ENCODE data around the gene CDADC1.

CDADC1 gene

DNA sequence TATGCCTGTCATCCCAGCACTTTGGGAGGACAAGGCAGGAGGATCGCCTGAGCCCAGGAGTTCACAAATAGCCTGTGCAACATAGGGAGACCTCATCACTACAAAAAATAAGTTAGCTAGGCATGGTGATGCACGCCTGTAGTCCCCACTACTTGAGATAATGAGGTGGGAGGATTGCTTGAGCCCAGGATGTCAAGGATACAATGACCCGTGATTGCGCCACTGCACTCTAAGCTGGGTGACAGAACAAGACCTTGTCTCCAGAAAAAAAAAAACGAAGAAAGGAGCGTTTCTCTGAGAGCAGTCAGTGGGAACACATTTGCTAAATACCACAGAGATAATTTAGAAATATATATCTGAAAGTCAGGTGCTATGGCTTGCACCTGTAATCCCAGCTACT lies 11.9 kb downstream of the CDADC1 start:
- Histone ChIP-seq H3K27ac (ENCODE audit: low read length) (no peak overlapping the region), H3K4me2 (ENCODE audit: insufficient read depth, low read length) (no peak overlapping the region), H3K9me3 (ENCODE audit: insufficient read depth, low read length, severe bottlenecking) (no peaks in the 10 kb centered on the region), H2AFZ (ENCODE audit: low read depth, low read length) (no peak overlapping the region), H3K79me2 (ENCODE audit: insufficient read depth, low read length) (peaks cover 8% of the 10 kb centered on the region), H4K20me1 (ENCODE audit: insufficient read depth, low read length) (no peaks in the 10 kb centered on the region), H3K9ac (ENCODE audit: low read depth, low read length) (no peak overlapping the region), H3K36me3 (ENCODE audit: insufficient read depth, low read length) (peaks cover 79% of the 10 kb centered on the region), H3K4me3 (ENCODE audit: low read depth in 1 of 2, low read length in 2 of 2) (no peak overlapping the region), H3K4me1 (ENCODE audit: insufficient read depth, low read length) (peaks cover 19% of the 10 kb centered on the region), H3K27me3 (ENCODE audit: insufficient read depth, low read length, poor library complexity) (no peaks in the 10 kb centered on the region)
- ATAC-seq (ENCODE audit: insufficient read depth, low read depth) (no peak), DNase-seq (no peak)
- TF ChIP-seq, protein P1, sequence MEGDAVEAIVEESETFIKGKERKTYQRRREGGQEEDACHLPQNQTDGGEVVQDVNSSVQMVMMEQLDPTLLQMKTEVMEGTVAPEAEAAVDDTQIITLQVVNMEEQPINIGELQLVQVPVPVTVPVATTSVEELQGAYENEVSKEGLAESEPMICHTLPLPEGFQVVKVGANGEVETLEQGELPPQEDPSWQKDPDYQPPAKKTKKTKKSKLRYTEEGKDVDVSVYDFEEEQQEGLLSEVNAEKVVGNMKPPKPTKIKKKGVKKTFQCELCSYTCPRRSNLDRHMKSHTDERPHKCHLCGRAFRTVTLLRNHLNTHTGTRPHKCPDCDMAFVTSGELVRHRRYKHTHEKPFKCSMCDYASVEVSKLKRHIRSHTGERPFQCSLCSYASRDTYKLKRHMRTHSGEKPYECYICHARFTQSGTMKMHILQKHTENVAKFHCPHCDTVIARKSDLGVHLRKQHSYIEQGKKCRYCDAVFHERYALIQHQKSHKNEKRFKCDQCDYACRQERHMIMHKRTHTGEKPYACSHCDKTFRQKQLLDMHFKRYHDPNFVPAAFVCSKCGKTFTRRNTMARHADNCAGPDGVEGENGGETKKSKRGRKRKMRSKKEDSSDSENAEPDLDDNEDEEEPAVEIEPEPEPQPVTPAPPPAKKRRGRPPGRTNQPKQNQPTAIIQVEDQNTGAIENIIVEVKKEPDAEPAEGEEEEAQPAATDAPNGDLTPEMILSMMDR (IDR thresholded peaks at IDR 0.05; ENCODE audit: borderline replicate concordance, extremely low read depth, low read length, poor library complexity, severe bottlenecking), result no peak
- TF ChIP-seq EZH2 (IDR thresholded peaks at IDR 0.05; ENCODE audit: borderline replicate concordance, low read depth, low read length, severe bottlenecking), result no peak

DNA sequence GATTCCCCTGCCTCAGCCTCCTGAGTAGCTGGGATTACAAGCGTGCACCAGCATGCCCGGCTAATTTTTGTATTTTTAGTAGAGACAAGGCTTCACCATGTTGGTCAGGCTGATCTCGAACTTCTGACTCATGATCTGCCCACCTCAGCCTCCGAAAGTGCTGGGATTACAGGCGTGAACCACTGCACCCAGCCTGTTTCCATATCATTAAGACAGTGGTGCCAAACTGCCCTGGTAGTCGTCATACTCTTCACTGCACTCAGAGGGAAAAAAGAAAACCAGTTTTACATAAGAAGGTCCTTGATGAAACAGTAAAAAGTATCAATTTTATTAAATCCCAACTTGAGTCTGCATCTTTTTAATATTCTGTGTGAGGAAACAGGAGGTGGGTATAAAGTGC lies 14.9 kb downstream of the CDADC1 start:
- H3K36me3 ChIP-seq (ENCODE audit: insufficient read depth, low read length), result peaks cover 75% of the 10 kb centered on the region
- H3K9me3 ChIP-seq (ENCODE audit: insufficient read depth, low read length, severe bottlenecking), result no peaks in the 10 kb centered on the region
- no peak for ATAC-seq (ENCODE audit: insufficient read depth, low read depth)

DNA sequence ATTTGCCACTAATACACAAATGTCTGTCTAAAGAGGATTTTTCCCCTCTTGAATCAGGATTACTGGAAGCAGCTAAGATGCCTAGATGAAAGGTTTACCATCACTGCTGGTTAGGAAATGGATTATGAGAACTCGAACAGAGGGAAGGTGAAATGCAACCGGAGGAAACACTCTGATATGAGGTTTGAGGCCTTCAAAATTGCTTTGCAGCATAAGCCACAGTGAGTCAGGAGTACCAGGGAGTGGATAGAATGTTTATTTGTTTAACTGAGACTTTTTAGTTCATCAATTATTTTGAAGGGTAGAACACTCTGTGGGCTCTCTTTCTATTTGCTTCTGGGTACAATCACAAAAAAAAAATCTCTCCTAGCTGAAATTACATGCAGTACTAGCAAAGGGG lies 18.1 kb downstream of the CDADC1 start:
- H3K4me1 ChIP-seq (ENCODE audit: insufficient read depth, low read length), result no peaks in the 10 kb centered on the region
- H3K4me3 ChIP-seq (ENCODE audit: low read depth in 1 of 2, low read length in 2 of 2), result no peak overlapping the region
- H3K9ac ChIP-seq (ENCODE audit: low read depth, low read length), result no peak overlapping the region
- ATAC-seq (ENCODE audit: insufficient read depth, low read depth) (no peak), DNase-seq (no peak)
- H3K9me3 ChIP-seq (ENCODE audit: insufficient read depth, low read length, severe bottlenecking), result no peaks in the 10 kb centered on the region
- no peak overlapping the region for H3K27ac ChIP-seq (ENCODE audit: low read length)
- TF ChIP-seq EZH2 (IDR thresholded peaks at IDR 0.05; ENCODE audit: borderline replicate concordance, low read depth, low read length, severe bottlenecking), result no peak
- TF ChIP-seq, protein P1 (IDR thresholded peaks at IDR 0.05; ENCODE audit: borderline replicate concordance, extremely low read depth, low read length, poor library complexity, severe bottlenecking), result no peak
- H2AFZ ChIP-seq (ENCODE audit: low read depth, low read length), result no peak overlapping the region
- no peak overlapping the region for H3K4me2 ChIP-seq (ENCODE audit: insufficient read depth, low read length)
- no peaks in the 10 kb centered on the region for H3K27me3 ChIP-seq (ENCODE audit: insufficient read depth, low read length, poor library complexity)
- H3K36me3 ChIP-seq (ENCODE audit: insufficient read depth, low read length), result peaks cover 64% of the 10 kb centered on the region; the same call in 1 of the 2 replicates
- no peaks in the 10 kb centered on the region for H3K79me2 ChIP-seq (ENCODE audit: insufficient read depth, low read length)
- H4K20me1 ChIP-seq (ENCODE audit: insufficient read depth, low read length), result no peaks in the 10 kb centered on the region

More for the DNA sequence above, 14.9 kb downstream of the CDADC1 start:
- Histone ChIP-seq H3K27ac (ENCODE audit: low read length) (no peak overlapping the region), H3K4me1 (ENCODE audit: insufficient read depth, low read length) (peaks cover 2% of the 10 kb centered on the region; the same call in 1 of the 2 replicates), H2AFZ (ENCODE audit: low read depth, low read length) (no peak overlapping the region), H3K79me2 (ENCODE audit: insufficient read depth, low read length) (no peaks in the 10 kb centered on the region), H3K4me2 (ENCODE audit: insufficient read depth, low read length) (no peak overlapping the region), H3K4me3 (ENCODE audit: low read depth in 1 of 2, low read length in 2 of 2) (no peak overlapping the region), H3K27me3 (ENCODE audit: insufficient read depth, low read length, poor library complexity) (no peaks in the 10 kb centered on the region), H4K20me1 (ENCODE audit: insufficient read depth, low read length) (no peaks in the 10 kb centered on the region), H3K9ac (ENCODE audit: low read depth, low read length) (no peak overlapping the region)
- TF ChIP-seq EZH2 (IDR thresholded peaks at IDR 0.05; ENCODE audit: borderline replicate concordance, low read depth, low read length, severe bottlenecking), result no peak
- TF ChIP-seq, protein P1 (IDR thresholded peaks at IDR 0.05; ENCODE audit: borderline replicate concordance, extremely low read depth, low read length, poor library complexity, severe bottlenecking), result no peak
- DNase-seq, result no peak

DNA sequence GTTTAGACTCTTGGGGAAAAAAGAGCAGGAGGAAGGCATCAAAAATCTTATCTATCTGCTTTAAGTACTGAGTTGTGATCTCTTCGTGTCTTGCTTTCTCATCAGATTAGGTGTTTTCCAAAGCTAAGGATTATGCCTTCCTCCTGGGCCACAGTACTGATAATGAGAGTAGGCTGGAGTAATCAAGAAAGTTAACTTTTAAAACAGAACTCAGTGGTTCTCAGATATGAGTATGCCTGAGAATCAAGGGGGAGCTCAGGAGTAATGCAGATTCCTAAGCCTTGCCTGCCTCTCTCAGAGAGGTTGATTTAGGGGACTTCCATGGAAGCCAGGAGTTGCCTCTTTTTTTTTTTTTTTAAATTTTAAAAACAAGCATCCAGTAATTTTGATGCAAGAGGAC lies 23.5 kb downstream of the CDADC1 start:
- no peaks in the 10 kb centered on the region for H3K79me2 ChIP-seq (ENCODE audit: insufficient read depth, low read length)
- H3K36me3 ChIP-seq (ENCODE audit: insufficient read depth, low read length), result peaks cover 28% of the 10 kb centered on the region; the same call in 1 of the 2 replicates
- ATAC-seq (ENCODE audit: insufficient read depth, low read depth) (no peak), DNase-seq (no peak)
- H3K27me3 ChIP-seq (ENCODE audit: insufficient read depth, low read length, poor library complexity), result no peaks in the 10 kb centered on the region
- H4K20me1 ChIP-seq (ENCODE audit: insufficient read depth, low read length), result no peaks in the 10 kb centered on the region
- no peak overlapping the region for H3K4me2 ChIP-seq (ENCODE audit: insufficient read depth, low read length)
- H3K9ac ChIP-seq (ENCODE audit: low read depth, low read length), result no peak overlapping the region
- TF ChIP-seq, protein P1 (IDR thresholded peaks at IDR 0.05; ENCODE audit: borderline replicate concordance, extremely low read depth, low read length, poor library complexity, severe bottlenecking), result no peak
- TF ChIP-seq EZH2 (IDR thresholded peaks at IDR 0.05; ENCODE audit: borderline replicate concordance, low read depth, low read length, severe bottlenecking), result no peak
- no peaks in the 10 kb centered on the region for H3K9me3 ChIP-seq (ENCODE audit: insufficient read depth, low read length, severe bottlenecking)
- no peaks in the 10 kb centered on the region for H3K4me1 ChIP-seq (ENCODE audit: insufficient read depth, low read length)
- no peak overlapping the region for H3K27ac ChIP-seq (ENCODE audit: low read length)
- no peak overlapping the region for H2AFZ ChIP-seq (ENCODE audit: low read depth, low read length)
- H3K4me3 ChIP-seq (ENCODE audit: low read depth in 1 of 2, low read length in 2 of 2), result no peak overlapping the region

Data from DND-41 (cell line).